IMR-90 (cell line): Measurements from ENCODE around the gene FRYL. TPM values are rescaled to one million over a fixed set of nuclear protein-coding genes. Genes with fewer than 3 reads are reported as not detected.

ENCODE experiments used
- ATAC-seq: fragments of 200-7000 bp; cut with Tn5 transposase; 2 replicates; pipeline ENCODE4 v1.9.1; 2020; ENCODE audit warnings: low read depth, mild to moderate bottlenecking, moderate library complexity
- BruUV-seq: library from RNA; stranded (reverse); fragments of 400-500 nt; replicated peaks from 2 replicates; lab custom pipeline; 2021; lab: Mats Ljungman, UMichigan
- CTCF ChIA-PET: fragments of 300-600 bp; formaldehyde crosslinking; extraction: SDS; loops from one replicate; lab custom pipeline; 2021; ENCODE audit warnings: antibody characterized with exemption; lab: Yijun Ruan, JAX
- POLR2A ChIA-PET: fragments of 300-600 bp; sonication (Branson Sonifier 250); formaldehyde crosslinking; loops from one replicate; lab custom pipeline; 2022; ENCODE audit warnings: antibody characterized with exemption; ENCODE audit not compliant: unreplicated experiment; lab: Charles Lee
- DNase-seq: peaks from one replicate; pipeline ENCODE4 v3.0.0; 2013
- H2AFZ ChIP-seq: replicated peaks from 2 replicates; pipeline ENCODE3; 2013; ENCODE audit warnings: low read length, mild to moderate bottlenecking; ENCODE audit not compliant: poor library complexity
- H2AK5ac ChIP-seq: 2 replicates; pipeline ENCODE4 v1.6.1; 2013; ENCODE audit warnings: low read depth, low read length, inconsistent platforms
- H2AK9ac ChIP-seq: replicated peaks from 2 replicates; pipeline ENCODE3; 2013; ENCODE audit warnings: mild to moderate bottlenecking, low read depth, low read length, moderate library complexity; ENCODE audit not compliant: poor library complexity
- H2BK120ac ChIP-seq: 2 replicates; pipeline ENCODE4 v1.6.1; 2013; ENCODE audit warnings: low read depth, low read length, inconsistent platforms
- H2BK15ac ChIP-seq: 3 replicates; pipeline ENCODE4 v1.6.1; 2013; ENCODE audit warnings: low read depth, low read length, inconsistent platforms
- H2BK20ac ChIP-seq: 2 replicates; pipeline ENCODE4 v1.6.1; 2013; ENCODE audit warnings: low read depth, mild to moderate bottlenecking, inconsistent platforms, low read length, moderate library complexity
- H2BK5ac ChIP-seq: 2 replicates; pipeline ENCODE4 v1.6.1; 2013; ENCODE audit warnings: mild to moderate bottlenecking, low read depth, low read length, inconsistent platforms; ENCODE audit not compliant: poor library complexity, severe bottlenecking
- H3K14ac ChIP-seq: replicated peaks from 2 replicates; pipeline ENCODE4 v1.6.1; 2013; ENCODE audit warnings: low read depth, low read length, inconsistent platforms
- H3K18ac ChIP-seq: 2 replicates; pipeline ENCODE4 v1.6.1; 2013; ENCODE audit warnings: low read depth, low read length, control low read depth
- H3K23ac ChIP-seq: 2 replicates; pipeline ENCODE4 v1.6.1; 2013; ENCODE audit warnings: low read depth, low read length, inconsistent platforms
- H3K27ac ChIP-seq: 2 replicates; pipeline ENCODE4 v1.5.1; 2013; ENCODE audit warnings: mild to moderate bottlenecking, control low read depth, low read length; ENCODE audit not compliant: insufficient read depth
- H3K27me3 ChIP-seq: 2 replicates; pipeline ENCODE4 v1.6.1; 2013; ENCODE audit warnings: low read length; ENCODE audit not compliant: control insufficient read depth, insufficient read depth
- H3K36me3 ChIP-seq: 2 replicates; pipeline ENCODE4 v1.6.1; 2013; ENCODE audit warnings: low read length, mixed read lengths; ENCODE audit not compliant: control insufficient read depth, insufficient read depth
- H3K4ac ChIP-seq: 2 replicates; pipeline ENCODE4 v1.6.1; 2013; ENCODE audit warnings: low read depth, low read length, inconsistent platforms
- H3K4me1 ChIP-seq: 2 replicates; pipeline ENCODE4 v1.6.1; 2013; ENCODE audit warnings: low read length, mixed read lengths; ENCODE audit not compliant: control insufficient read depth, insufficient read depth
- H3K4me2 ChIP-seq: 2 replicates; pipeline ENCODE4 v1.6.1; 2013; ENCODE audit warnings: low read depth, mild to moderate bottlenecking, control low read depth, low read length, moderate library complexity
- H3K4me3 ChIP-seq: 2 replicates; pipeline ENCODE4 v1.5.1; 2013; ENCODE audit warnings: low read depth, mild to moderate bottlenecking, control low read depth, low read length, moderate library complexity; ENCODE audit not compliant: insufficient read depth
- H3K56ac ChIP-seq: 2 replicates; pipeline ENCODE4 v1.6.1; 2013; ENCODE audit warnings: low read length, inconsistent platforms; ENCODE audit not compliant: insufficient read depth; ENCODE audit errors: extremely low read depth
- H3K79me1 ChIP-seq, 2 experiments: 2 replicates each; pipeline ENCODE4 v1.6.1; 2013; ENCODE audit warnings: low read length in 2 of 2, inconsistent platforms in 1 of 2, low read depth in 1 of 2
- H3K9ac ChIP-seq: 2 replicates; pipeline ENCODE4 v1.6.1; 2013; ENCODE audit warnings: low read depth, low read length, control low read depth
- H3K9me1 ChIP-seq: 2 replicates; pipeline ENCODE4 v1.6.1; 2013; ENCODE audit warnings: low read length, inconsistent platforms; ENCODE audit not compliant: insufficient read depth
- H3K9me3 ChIP-seq: 2 replicates; pipeline ENCODE4 v1.6.1; 2013; ENCODE audit warnings: low read length; ENCODE audit not compliant: control insufficient read depth, insufficient read depth
- H4K20me1 ChIP-seq: 2 replicates; pipeline ENCODE4 v1.6.1; 2013; ENCODE audit warnings: low read length, inconsistent platforms; ENCODE audit not compliant: insufficient read depth
- H4K5ac ChIP-seq: 2 replicates; pipeline ENCODE4 v1.6.1; 2013; ENCODE audit warnings: mild to moderate bottlenecking, low read depth, low read length, control low read depth
- H4K8ac ChIP-seq, 2 experiments: 2 replicates each; pipeline ENCODE4 v1.6.1; 2013; ENCODE audit warnings: low read depth in 2 of 2, low read length in 2 of 2, control low read depth in 1 of 2, inconsistent platforms in 1 of 2
- H4K91ac ChIP-seq: 2 replicates; pipeline ENCODE4 v1.6.1; 2013; ENCODE audit warnings: low read depth, low read length, inconsistent platforms; ENCODE audit not compliant: insufficient read depth
- BHLHE40 ChIP-seq: fragments of 150-350 bp; IDR thresholded peaks from 2 replicates; pipeline ENCODE4 v1.6.1; 2016; ENCODE audit warnings: mild to moderate bottlenecking, low read depth, low read length
- CEBPB ChIP-seq: IDR thresholded peaks from 2 replicates; pipeline ENCODE4 v1.6.1; 2012; ENCODE audit warnings: low read depth, low read length, improper control_type of control experiment
- CHD1 ChIP-seq: IDR thresholded peaks from 2 replicates; pipeline ENCODE4 v1.6.1; 2012; ENCODE audit warnings: low read depth, low read length, improper control_type of control experiment
- CTCF ChIP-seq: conservative IDR thresholded peaks from 2 replicates; pipeline ENCODE4 v1.5.1; 2012; ENCODE audit warnings: mild to moderate bottlenecking, low read depth, low read length, improper control_type of control experiment
- ELK1 ChIP-seq: fragments of 150-350 bp; IDR thresholded peaks from 2 replicates; pipeline ENCODE4 v1.6.1; 2016; ENCODE audit warnings: low read depth, mild to moderate bottlenecking, low read length, moderate library complexity, borderline replicate concordance
- FOS ChIP-seq: fragments of 150-350 bp; IDR thresholded peaks from 2 replicates; pipeline ENCODE4 v1.6.1; 2016; ENCODE audit warnings: low read depth, low read length
- MAFK ChIP-seq: IDR thresholded peaks from 2 replicates; pipeline ENCODE4 v1.6.1; 2012; ENCODE audit warnings: low read depth, low read length, improper control_type of control experiment
- MAZ ChIP-seq: IDR thresholded peaks from 2 replicates; pipeline ENCODE4 v1.6.1; 2012; ENCODE audit warnings: low read depth, mild to moderate bottlenecking, low read length, improper control_type of control experiment, moderate library complexity, borderline replicate concordance
- MXI1 ChIP-seq: IDR thresholded peaks from 2 replicates; pipeline ENCODE4 v1.6.1; 2012; ENCODE audit warnings: low read depth, mild to moderate bottlenecking, low read length, moderate library complexity, borderline replicate concordance
- POLR2A ChIP-seq: IDR thresholded peaks from 2 replicates; pipeline ENCODE4 v1.6.1; 2012; ENCODE audit warnings: mild to moderate bottlenecking, low read depth, low read length
- RAD21 ChIP-seq: IDR thresholded peaks from 2 replicates; pipeline ENCODE4 v1.6.1; 2012; ENCODE audit warnings: low read length, improper control_type of control experiment
- RCOR1 ChIP-seq: IDR thresholded peaks from 2 replicates; pipeline ENCODE4 v1.6.1; 2012; ENCODE audit warnings: mild to moderate bottlenecking, low read length, improper control_type of control experiment; ENCODE audit not compliant: insufficient replicate concordance
- SMC3 ChIP-seq: fragments of 150-350 bp; IDR thresholded peaks from 2 replicates; pipeline ENCODE4 v1.6.1; 2016; ENCODE audit warnings: low read depth, mild to moderate bottlenecking, antibody characterized with exemption, low read length, moderate library complexity
- USF2 ChIP-seq: fragments of 150-350 bp; IDR thresholded peaks from 2 replicates; pipeline ENCODE4 v1.6.1; 2017; ENCODE audit warnings: mild to moderate bottlenecking, antibody characterized with exemption, low read length, low read depth
- WGBS, 2 experiments: methylation state at CpG; one replicate each; pipeline versions ENCODE4 v1.1.5 to v1.1.7; 2013; ENCODE audit warnings: missing lambda C conversion rate in 2 of 2; ENCODE audit not compliant: insufficient read length in 1 of 2; ENCODE audit errors: extremely low coverage in 2 of 2; 5-methylcytosine and 5-hydroxymethylcytosine counted together
- dilution Hi-C: fragments of 300-500 bp; cut with HindIII; formaldehyde crosslinking; loops from one replicate; pipeline ENCODE4 v1.14.3; 2018; ENCODE audit warnings: low sequenced_read_pairs; ENCODE audit not compliant: unreplicated experiment
- in situ Hi-C: fragments of 300-500 bp; cut with MboI; formaldehyde crosslinking; loops from 3 replicates; pipeline ENCODE4 v1.14.3; 2019; ENCODE audit warnings: low sequenced_read_pairs, inconsistent platforms, mixed read lengths
- intact Hi-C: fragments of 100-400 bp; cut with micrococcal nuclease; formaldehyde crosslinking; loops from 2 replicates; pipeline ENCODE4 v1.10.0; 2022
- polyA plus RNA-seq, 3 experiments: library from polyadenylated mRNA; depleted of rRNA; stranded (reverse); fragments of >200 nt; gene quantifications; 2 replicates each; pipeline ENCODE4 v1.2.3, GENCODE V29; 2012; ENCODE audit warnings: low replicate concordance in 1 of 3
- total RNA-seq: library from RNA; depleted of rRNA; stranded (reverse); fragments of >200 nt; gene quantifications from 2 replicates; pipeline ENCODE4 v1.2.3, GENCODE V29; 2012

The FRYL gene
- total and polyA plus RNA-seq, 2 of the 4 experiments (the other 2 are of a cell fraction) = 9.9 to 77.4 TPM

DNA sequence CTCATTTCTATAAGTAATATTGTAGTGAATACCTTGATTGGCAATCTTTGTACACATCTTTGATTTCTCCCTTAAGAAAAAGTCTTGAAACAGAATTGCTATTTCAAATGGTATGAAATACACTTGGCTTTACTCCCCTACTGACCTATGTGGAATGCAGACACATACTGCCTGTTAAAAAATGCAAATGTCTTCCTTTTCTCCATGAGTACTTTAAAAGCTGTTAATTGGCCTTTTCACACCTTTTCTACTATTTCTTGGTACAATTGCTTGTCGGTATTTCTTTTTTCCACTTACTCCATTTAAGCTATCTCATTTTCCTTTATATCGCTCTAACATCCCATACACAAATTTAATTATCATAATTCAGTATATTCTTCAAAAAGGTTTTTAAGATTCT is 87.2 kb downstream of the FRYL start:
- Histone ChIP-seq H3K4me3 (no peak overlapping the region), H4K5ac (no peak overlapping the region), H3K4ac (no peak overlapping the region), H3K14ac (no peak overlapping the region), H3K56ac (no peak overlapping the region), H3K9me3 (no peaks in the 10 kb centered on the region), H2BK20ac (no peak overlapping the region), H2AK5ac (no peak overlapping the region), H3K18ac (no peak overlapping the region), H4K91ac (no peak overlapping the region), H3K36me3 (no peaks in the 10 kb centered on the region), H2BK120ac (no peak overlapping the region), H2AK9ac (no peak overlapping the region), H3K27me3 (no peaks in the 10 kb centered on the region), H3K9ac (no peak overlapping the region), H2AFZ (no peak overlapping the region), H3K27ac (no peak overlapping the region), H3K23ac (no peak overlapping the region), H4K20me1 (peaks cover 3% of the 10 kb centered on the region; the same call in 1 of the 2 replicates), H3K9me1 (peaks cover 6% of the 10 kb centered on the region), H2BK15ac (no peak overlapping the region), H3K79me1 (peaks cover 5 to 50% of the 10 kb centered on the region in 2 experiments), H4K8ac (no peak overlapping the region), H3K4me1 (peaks cover 3% of the 10 kb centered on the region; the same call in 1 of the 2 replicates), H3K4me2 (no peak overlapping the region), H2BK5ac (no peak overlapping the region)
- dilution Hi-C loops (no loop called here), in situ Hi-C loops (no loop called here), intact Hi-C loops (no loop called here)
- ATAC-seq (no peak; the same call in 1 of the 2 replicates), DNase-seq (no peak)
- no TSS peak for BruUV-seq
- ChIA-PET CTCF (interaction anchor here (0.6 to 1.3 kb wide), 3 partner anchors 114 to 353 kb away, joined by 3 to 4 read pairs (median 3); no protein-coding TSS in a partner anchor), POLR2A (no interaction called here)
- no peak for TF ChIP-seq CHD1
- TF ChIP-seq SMC3 = no peak
- TF ChIP-seq CTCF = no peak
- TF ChIP-seq RAD21 = no peak
- no peak for TF ChIP-seq MAFK
- no peak for TF ChIP-seq MXI1
- TF ChIP-seq FOS = no peak
- no peak for TF ChIP-seq BHLHE40
- TF ChIP-seq MAZ = no peak
- no peak for TF ChIP-seq RCOR1
- TF ChIP-seq CEBPB = no peak
- no peak for TF ChIP-seq POLR2A
- no peak for TF ChIP-seq ELK1
- no peak for TF ChIP-seq USF2
- 100% methylated on average over 1 of the region's 2 CpGs; no CpG with 5 or more reads in 1 of the 2 experiments for WGBS, 2 experiments
